Measurements from ENCODE around the gene ARPIN. TPM values are rescaled to one million over a fixed set of nuclear protein-coding genes. Genes with fewer than 3 reads are reported as not detected.
A peak's percentile ranks its signal among the peaks of the same experiment; 100 is the strongest.
"Not testable (repeated sequence)": the region's sequence is repeated elsewhere in the genome, so short reads cannot be mapped to it uniquely, and the experiment has no call there.

The ARPIN gene
- total and polyA plus RNA-seq, 7 experiments from 2014 or later: 0.08 to 1.1 (median 0.31) TPM; not detected in 3

- H3K4me3 ChIP-seq (ENCODE audit: low read length): no peak overlapping the region
- H3K27ac ChIP-seq (ENCODE audit: low read depth, low read length): no peak overlapping the region
- H3K27me3 Mint-ChIP-seq: no peaks in the 10 kb centered on the region
- ChIA-PET CTCF (no interaction called here), POLR2A (no interaction called here)
- peaks cover 0 to 11% (median 0%) of the 10 kb centered on the region in 7 donors for H3K4me1 Mint-ChIP-seq
- no peaks in the 10 kb centered on the region for H3K27me3 ChIP-seq (ENCODE audit: control insufficient read depth in 2 of 2, insufficient read depth in 2 of 2, low read length in 2 of 2)
- DNase-seq (no peak), ATAC-seq (no peak)
- intact Hi-C loops (cut with micrococcal nuclease): no loop called here
- no peaks in the 10 kb centered on the region for H3K4me1 ChIP-seq (ENCODE audit: control insufficient read depth in 2 of 2, insufficient read depth in 2 of 2, low read length in 2 of 2)
- peak overlapping the region in 1 of 9 donors; percentile 67 for H3K27ac Mint-ChIP-seq
- H3K4me3 Mint-ChIP-seq: no peak overlapping the region
- peaks cover 0 to 51% (median 30%) of the 10 kb centered on the region in 5 donors for H3K36me3 Mint-ChIP-seq
- peaks cover 0 to 26% (median 5%) of the 10 kb centered on the region in 3 experiments for H3K36me3 ChIP-seq (ENCODE audit: control insufficient read depth in 2 of 3, insufficient read depth in 3 of 3, low read length in 3 of 3)
- no peaks in the 10 kb centered on the region for H3K9me3 ChIP-seq (ENCODE audit: control insufficient read depth in 2 of 3, low read length in 3 of 3)
- H3K9me3 Mint-ChIP-seq: no peaks in the 10 kb centered on the region
Observed at GRCh38 chr15:89855948-89856347, 56.8 kb downstream of the ARPIN start.

- DNase-seq; ATAC-seq; H3K4me3 Mint-ChIP-seq; H3K27ac ChIP-seq (ENCODE audit: low read depth, low read length); intact Hi-C loops (cut with micrococcal nuclease); H3K9me3 ChIP-seq (ENCODE audit: control insufficient read depth in 2 of 3, low read length in 3 of 3); H3K4me3 ChIP-seq (ENCODE audit: low read length); CTCF ChIA-PET; POLR2A ChIA-PET; H3K27me3 ChIP-seq (ENCODE audit: control insufficient read depth in 2 of 2, insufficient read depth in 2 of 2, low read length in 2 of 2); H3K9me3 Mint-ChIP-seq; H3K27me3 Mint-ChIP-seq; H3K4me1 ChIP-seq (ENCODE audit: control insufficient read depth in 2 of 2, insufficient read depth in 2 of 2, low read length in 2 of 2); H3K27ac Mint-ChIP-seq: not testable (repeated sequence)
- H3K36me3 ChIP-seq (ENCODE audit: control insufficient read depth in 2 of 3, insufficient read depth in 3 of 3, low read length in 3 of 3): peaks cover 0 to 19% (median 5%) of the 10 kb centered on the region in 3 experiments
- Mint-ChIP-seq H3K36me3 (peaks cover 7 to 47% (median 24%) of the 10 kb centered on the region in 5 donors), H3K4me1 (peaks cover 0 to 11% (median 0%) of the 10 kb centered on the region in 7 donors)
Observed at GRCh38 chr15:89854863-89855262, 57.9 kb downstream of the ARPIN start.

DNA sequence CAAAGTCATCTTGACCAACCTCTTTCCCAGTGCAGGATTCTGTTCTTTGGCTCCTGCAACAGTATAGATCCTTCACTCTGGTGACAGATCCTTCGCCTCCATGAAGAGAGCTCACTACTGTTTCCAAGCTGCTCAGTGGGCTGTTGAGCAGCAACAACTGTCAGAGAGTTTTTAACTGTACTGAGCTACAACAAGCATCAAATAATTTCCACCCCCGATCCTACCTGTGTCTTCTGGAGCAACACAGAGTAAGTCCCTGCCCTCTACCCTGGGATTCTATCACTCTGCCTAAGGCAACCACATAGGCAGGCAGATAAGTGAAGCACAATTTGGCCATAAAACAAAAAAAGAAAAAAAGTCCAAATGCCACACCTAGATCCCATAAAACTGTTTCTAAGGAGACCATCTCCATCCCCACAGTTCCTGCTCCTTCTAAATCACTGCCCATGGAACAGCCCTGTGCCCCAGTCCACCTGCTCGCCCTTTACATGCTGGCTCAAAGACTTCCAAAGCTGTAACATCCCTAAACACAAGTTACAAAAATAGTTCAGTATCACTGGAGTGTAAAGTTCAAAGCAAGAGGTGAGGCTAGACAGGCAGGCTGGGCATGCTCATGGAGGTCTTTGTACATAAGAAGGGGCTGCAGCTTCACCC is 60.3 kb downstream of the ARPIN start:
- POLR2A ChIA-PET: no interaction called here
- no peak for ATAC-seq

GRCh38 chr15:89851673-89852341 is 60.9 kb downstream of the ARPIN start:
- Histone ChIP-seq H3K27ac (ENCODE audit: low read depth, low read length) (no peak overlapping the region), H3K4me1 (ENCODE audit: control insufficient read depth in 2 of 2, insufficient read depth in 2 of 2, low read length in 2 of 2) (no peaks in the 10 kb centered on the region)
- ATAC-seq: peak; percentile 69

More for the DNA sequence above, 60.3 kb downstream of the ARPIN start:
- Histone ChIP-seq H3K27ac (ENCODE audit: low read depth, low read length) (no peak overlapping the region), H3K27me3 (ENCODE audit: control insufficient read depth in 2 of 2, insufficient read depth in 2 of 2, low read length in 2 of 2) (no peaks in the 10 kb centered on the region), H3K4me3 (ENCODE audit: low read length) (no peak overlapping the region), H3K36me3 (ENCODE audit: control insufficient read depth in 2 of 3, insufficient read depth in 3 of 3, low read length in 3 of 3) (peaks cover 0 to 19% (median 5%) of the 10 kb centered on the region in 3 experiments), H3K9me3 (ENCODE audit: control insufficient read depth in 2 of 3, low read length in 3 of 3) (no peaks in the 10 kb centered on the region), H3K4me1 (ENCODE audit: control insufficient read depth in 2 of 2, insufficient read depth in 2 of 2, low read length in 2 of 2) (no peaks in the 10 kb centered on the region)
- peaks cover 0 to 7% (median 0%) of the 10 kb centered on the region in 7 donors for H3K4me1 Mint-ChIP-seq
- intact Hi-C loops (cut with micrococcal nuclease): no loop called here
- H3K27me3 Mint-ChIP-seq: no peaks in the 10 kb centered on the region
- H3K27ac Mint-ChIP-seq: peak overlapping the region in 1 of 9 donors; percentile 18
- CTCF ChIA-PET: no interaction called here
- peaks cover 14 to 50% (median 24%) of the 10 kb centered on the region in 5 donors for H3K36me3 Mint-ChIP-seq
- DNase-seq: no peak
- no peak overlapping the region for H3K4me3 Mint-ChIP-seq
- H3K9me3 Mint-ChIP-seq: no peaks in the 10 kb centered on the region

GRCh38 chr15:89848970-89849292 is 63.8 kb downstream of the ARPIN start:
- Histone ChIP-seq H3K4me3 (ENCODE audit: low read length) (no peak overlapping the region), H3K9me3 (ENCODE audit: control insufficient read depth in 2 of 3, low read length in 3 of 3) (no peaks in the 10 kb centered on the region), H3K27me3 (ENCODE audit: control insufficient read depth in 2 of 2, insufficient read depth in 2 of 2, low read length in 2 of 2) (no peaks in the 10 kb centered on the region), H3K27ac (ENCODE audit: low read depth, low read length) (no peak overlapping the region), H3K4me1 (ENCODE audit: control insufficient read depth in 2 of 2, insufficient read depth in 2 of 2, low read length in 2 of 2) (no peaks in the 10 kb centered on the region), H3K36me3 (ENCODE audit: control insufficient read depth in 2 of 3, insufficient read depth in 3 of 3, low read length in 3 of 3) (peaks cover 0 to 27% (median 5%) of the 10 kb centered on the region in 3 experiments)
- no peaks in the 10 kb centered on the region for H3K27me3 Mint-ChIP-seq
- peaks cover 13 to 54% (median 24%) of the 10 kb centered on the region in 5 donors for H3K36me3 Mint-ChIP-seq
- no peak overlapping the region for H3K27ac Mint-ChIP-seq
- DNase-seq (no peak), ATAC-seq (peak; percentile 14)
- POLR2A ChIA-PET: no interaction called here
- no peaks in the 10 kb centered on the region for H3K9me3 Mint-ChIP-seq
- H3K4me1 Mint-ChIP-seq: peaks cover 0 to 8% (median 4%) of the 10 kb centered on the region in 7 donors
- CTCF ChIA-PET: no interaction called here
- intact Hi-C loops (cut with micrococcal nuclease): no loop called here
- H3K4me3 Mint-ChIP-seq: no peak overlapping the region

More at GRCh38 chr15:89851673-89852341, 60.9 kb downstream of the ARPIN start:
- ChIA-PET POLR2A (no interaction called here), CTCF (no interaction called here)
- no peak overlapping the region for H3K4me3 ChIP-seq (ENCODE audit: low read length)
- Mint-ChIP-seq H3K9me3 (no peaks in the 10 kb centered on the region), H3K27ac (peak overlapping the region in 1 of 9 donors; percentile 22), H3K36me3 (peaks cover 13 to 49% (median 23%) of the 10 kb centered on the region in 5 donors), H3K27me3 (no peaks in the 10 kb centered on the region), H3K4me3 (no peak overlapping the region), H3K4me1 (peaks cover 0 to 6% (median 0%) of the 10 kb centered on the region in 7 donors)
- no peak for DNase-seq
- no peaks in the 10 kb centered on the region for H3K27me3 ChIP-seq (ENCODE audit: control insufficient read depth in 2 of 2, insufficient read depth in 2 of 2, low read length in 2 of 2)
- no peaks in the 10 kb centered on the region for H3K9me3 ChIP-seq (ENCODE audit: control insufficient read depth in 2 of 3, low read length in 3 of 3)
- H3K36me3 ChIP-seq (ENCODE audit: control insufficient read depth in 2 of 3, insufficient read depth in 3 of 3, low read length in 3 of 3): peaks cover 0 to 23% (median 5%) of the 10 kb centered on the region in 3 experiments
- intact Hi-C loops (cut with micrococcal nuclease): no loop called here

- Mint-ChIP-seq H3K9me3 (no peaks in the 10 kb centered on the region), H3K4me1 (peaks cover 0 to 10% (median 3%) of the 10 kb centered on the region in 7 donors), H3K36me3 (peaks cover 14 to 44% (median 16%) of the 10 kb centered on the region in 5 donors), H3K4me3 (no peak overlapping the region), H3K27ac (no peak overlapping the region), H3K27me3 (no peaks in the 10 kb centered on the region)
- CTCF ChIA-PET: interaction anchor here (0.7 kb wide), 1 partner anchor 241 kb away, joined by 3 read pairs; no protein-coding TSS in a partner anchor
- peaks cover 0 to 22% (median 0%) of the 10 kb centered on the region in 3 experiments for H3K36me3 ChIP-seq (ENCODE audit: control insufficient read depth in 2 of 3, insufficient read depth in 3 of 3, low read length in 3 of 3)
- H3K27me3 ChIP-seq (ENCODE audit: control insufficient read depth in 2 of 2, insufficient read depth in 2 of 2, low read length in 2 of 2): no peaks in the 10 kb centered on the region
- intact Hi-C loops (cut with micrococcal nuclease): no loop called here
- no peak for ATAC-seq
- POLR2A ChIA-PET: no interaction called here
- H3K27ac ChIP-seq (ENCODE audit: low read depth, low read length): no peak overlapping the region
- H3K9me3 ChIP-seq (ENCODE audit: control insufficient read depth in 2 of 3, low read length in 3 of 3): no peaks in the 10 kb centered on the region
- DNase-seq: no peak
- H3K4me1 ChIP-seq (ENCODE audit: control insufficient read depth in 2 of 2, insufficient read depth in 2 of 2, low read length in 2 of 2): no peaks in the 10 kb centered on the region
- no peak overlapping the region for H3K4me3 ChIP-seq (ENCODE audit: low read length)
Observed at GRCh38 chr15:89847101-89847500, 65.7 kb downstream of the ARPIN start.
